Tibial artery (tissue), 4 donors: ENCODE results near the gene FOXO3.
A peak's percentile ranks its signal among the peaks of the same experiment; 100 is the strongest.
"Not testable (repeated sequence)": the region's sequence is repeated elsewhere in the genome, so short reads cannot be mapped to it uniquely, and the experiment has no call there.

Experiments used
- DNase-seq, 2 donors: peaks; one replicate each; pipeline ENCODE4 v3.0.0-alpha.2; 2019
- H3K27ac ChIP-seq, 2 donors: fragments of 200-600 bp; sonication (generic) in 1 of 2; 1 replicate in 1 of 2; 2 replicates in 1 of 2; pipeline ENCODE4 v1.5.1; 2018 to 2019; ENCODE audit warnings: mild to moderate bottlenecking in 1 of 2
- H3K27me3 ChIP-seq, 2 donors: fragments of 200-600 bp; sonication (generic) in 1 of 2; one replicate each; pipeline versions ENCODE4 v1.5.1 to v1.6.0; 2016 to 2019
- H3K36me3 ChIP-seq, 3 donors: fragments of 200-600 bp; sonication (generic) in 2 of 3; one replicate each; pipeline ENCODE4 v1.5.1; 2016 to 2019; ENCODE audit warnings: mild to moderate bottlenecking in 2 of 3
- H3K4me1 ChIP-seq, 4 donors: fragments of 200-600 bp; sonication (generic) in 2 of 4; 1 replicate in 3 of 4; 2 replicates in 1 of 4; pipeline ENCODE4 v1.5.1; 2016 to 2019
- H3K4me3 ChIP-seq, 2 donors: fragments of 200-600 bp; sonication (generic) in 1 of 2; 1 replicate in 1 of 2; 2 replicates in 1 of 2; pipeline ENCODE4 v1.5.1; 2018 to 2019; ENCODE audit warnings: mild to moderate bottlenecking in 2 of 2
- H3K9me3 ChIP-seq, 3 donors: fragments of 200-600 bp; sonication (generic) in 1 of 3; one replicate each; pipeline ENCODE4 v1.5.1; 2016 to 2019
- intact Hi-C: fragments of 100-400 bp; cut with DNase I; formaldehyde crosslinking; loops from one replicate; pipeline ENCODE4 v1.15.0; 2023; ENCODE audit warnings: low total_unique reads
- TF ChIP-seq, protein P1 (sequence below), 2 experiments: fragments of 200-600 bp in 1 of 2; fragments of 450-650 bp in 1 of 2; IDR thresholded peaks; one replicate each; pipeline ENCODE4 v1.5.1; 2017 to 2019; ENCODE audit warnings: antibody characterized with exemption in 2 of 2, mild to moderate bottlenecking in 1 of 2, moderate library complexity in 1 of 2

FOXO3 gene

GRCh38 chr6:108557494-108558371, 3.0 kb upstream of the FOXO3 start:
- peak; percentile 78 to 88 for DNase-seq
- Histone ChIP-seq H3K4me1 (peaks cover 0 to 27% (median 13%) of the 10 kb centered on the region in 4 donors), H3K27ac (peak overlapping the region; percentile 97 to 99), H3K4me3 (peak overlapping the region; percentile 86 to 97), H3K9me3 (no peaks in the 10 kb centered on the region), H3K36me3 (peaks cover 0 to 14% (median 6%) of the 10 kb centered on the region in 3 donors), H3K27me3 (no peaks in the 10 kb centered on the region)
- intact Hi-C loops: loop anchor here (5.0 to 10.0 kb wide), 2 partner anchors 447 to 825 kb away; partner anchors contain the start of gene CD164
- TF ChIP-seq, protein P1, sequence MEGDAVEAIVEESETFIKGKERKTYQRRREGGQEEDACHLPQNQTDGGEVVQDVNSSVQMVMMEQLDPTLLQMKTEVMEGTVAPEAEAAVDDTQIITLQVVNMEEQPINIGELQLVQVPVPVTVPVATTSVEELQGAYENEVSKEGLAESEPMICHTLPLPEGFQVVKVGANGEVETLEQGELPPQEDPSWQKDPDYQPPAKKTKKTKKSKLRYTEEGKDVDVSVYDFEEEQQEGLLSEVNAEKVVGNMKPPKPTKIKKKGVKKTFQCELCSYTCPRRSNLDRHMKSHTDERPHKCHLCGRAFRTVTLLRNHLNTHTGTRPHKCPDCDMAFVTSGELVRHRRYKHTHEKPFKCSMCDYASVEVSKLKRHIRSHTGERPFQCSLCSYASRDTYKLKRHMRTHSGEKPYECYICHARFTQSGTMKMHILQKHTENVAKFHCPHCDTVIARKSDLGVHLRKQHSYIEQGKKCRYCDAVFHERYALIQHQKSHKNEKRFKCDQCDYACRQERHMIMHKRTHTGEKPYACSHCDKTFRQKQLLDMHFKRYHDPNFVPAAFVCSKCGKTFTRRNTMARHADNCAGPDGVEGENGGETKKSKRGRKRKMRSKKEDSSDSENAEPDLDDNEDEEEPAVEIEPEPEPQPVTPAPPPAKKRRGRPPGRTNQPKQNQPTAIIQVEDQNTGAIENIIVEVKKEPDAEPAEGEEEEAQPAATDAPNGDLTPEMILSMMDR (IDR thresholded peaks at IDR 0.05): no peak

GRCh38 chr6:108558372-108559096, 2.2 kb upstream of the FOXO3 start:
- Histone ChIP-seq H3K36me3 (peaks cover 0 to 14% (median 6%) of the 10 kb centered on the region in 3 donors), H3K4me3 (peak overlapping the region; percentile 86 to 97), H3K27me3 (no peaks in the 10 kb centered on the region), H3K27ac (peak overlapping the region; percentile 97 to 99), H3K9me3 (no peaks in the 10 kb centered on the region), H3K4me1 (peaks cover 0 to 31% (median 16%) of the 10 kb centered on the region in 4 donors)
- TF ChIP-seq, protein P1 (IDR thresholded peaks at IDR 0.05): no peak
- DNase-seq: peak; percentile 98 to 99
- intact Hi-C loops: loop anchor here (5.0 to 10.0 kb wide), 2 partner anchors 446 to 824 kb away; partner anchors contain the start of gene CD164

DNA sequence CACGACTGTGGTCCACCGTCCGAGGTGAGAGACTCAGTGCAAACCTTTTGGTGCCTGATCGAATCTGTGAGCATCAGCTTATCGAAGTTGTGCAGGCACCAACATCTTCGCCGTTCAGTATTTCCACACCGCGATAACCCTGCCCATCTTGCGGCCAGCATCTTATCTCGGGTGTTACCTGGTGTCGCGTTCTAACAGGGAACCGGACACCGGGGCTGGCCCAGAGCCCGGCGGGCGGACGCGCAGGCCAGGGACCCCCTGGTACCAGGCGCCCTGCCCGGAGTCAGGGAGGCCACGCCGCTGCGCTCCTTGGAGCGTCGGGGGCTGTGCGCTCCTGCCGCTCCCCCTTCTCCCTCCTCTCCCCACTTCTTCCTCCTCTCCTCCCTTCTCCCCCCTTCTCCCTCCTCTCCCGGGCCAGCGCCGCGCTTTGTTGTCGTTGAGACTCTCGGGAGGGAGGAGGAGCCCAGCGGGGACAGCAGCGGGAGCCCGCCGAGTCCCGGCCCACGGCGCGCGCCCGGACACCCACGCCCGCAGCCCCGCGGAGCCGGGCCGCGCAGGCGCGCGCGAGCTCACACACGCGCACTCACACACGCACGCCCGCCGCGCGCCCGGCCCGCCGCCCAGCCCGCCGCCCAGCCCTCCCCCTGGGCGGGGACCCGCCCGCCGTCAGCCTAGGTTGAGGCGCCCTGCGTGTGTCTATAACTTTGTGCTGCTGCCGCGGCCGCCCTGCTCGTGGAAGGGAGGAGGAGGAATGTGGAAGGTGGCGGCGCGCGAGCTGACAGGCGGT, 1.4 kb upstream of the FOXO3 start:
- DNase-seq: peak; percentile 94 to 97
- intact Hi-C loops: loop anchor here (5.0 to 10.0 kb wide), 2 partner anchors 446 to 823 kb away; partner anchors contain the start of gene CD164
- Histone ChIP-seq H3K4me1 (peaks cover 0 to 34% (median 19%) of the 10 kb centered on the region in 4 donors), H3K27ac (peak overlapping the region; percentile 97 to 99), H3K4me3 (peak overlapping the region; percentile 86 to 97), H3K9me3 (no peaks in the 10 kb centered on the region), H3K27me3 (no peaks in the 10 kb centered on the region), H3K36me3 (peaks cover 0 to 14% (median 6%) of the 10 kb centered on the region in 3 donors)
- TF ChIP-seq, protein P1 (IDR thresholded peaks at IDR 0.05): no peak

DNA sequence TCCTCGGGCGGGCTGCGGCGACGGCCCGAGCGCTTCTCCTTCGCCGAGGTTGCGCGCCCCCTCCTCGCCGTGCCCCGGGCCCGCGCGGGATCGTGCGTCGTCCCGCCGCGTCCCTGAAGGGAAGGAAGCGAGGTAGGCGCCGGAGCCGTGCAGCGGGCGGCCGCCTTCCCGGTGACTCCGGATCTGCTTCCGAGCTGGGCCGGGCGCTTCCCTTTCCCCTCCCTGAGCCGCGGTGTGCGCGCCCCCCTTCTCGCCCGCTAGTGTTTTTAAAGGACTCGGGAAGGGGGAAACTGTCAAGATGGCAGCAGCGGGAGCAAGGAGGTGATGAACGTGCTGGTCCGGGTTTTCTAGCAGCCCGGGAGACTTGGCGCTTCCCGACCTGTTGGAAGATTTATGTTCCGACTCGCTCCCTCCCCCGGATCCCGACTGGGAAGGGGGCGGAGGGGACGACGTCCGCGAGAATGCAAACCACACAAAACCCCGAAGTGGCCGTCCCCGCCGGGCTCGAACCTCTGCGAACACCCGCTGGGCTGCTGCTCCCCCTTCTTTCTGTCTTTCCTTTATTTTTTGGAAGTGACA, 744 bp upstream of the FOXO3 start:
- peaks cover 0 to 41% (median 22%) of the 10 kb centered on the region in 4 donors for H3K4me1 ChIP-seq
- H3K36me3 ChIP-seq: peaks cover 0 to 14% (median 6%) of the 10 kb centered on the region in 3 donors
- H3K27me3 ChIP-seq: no peaks in the 10 kb centered on the region
- intact Hi-C loops: loop anchor here (5.0 to 10.0 kb wide), 3 partner anchors 135 to 822 kb away; partner anchors contain the start of gene CD164
- peak overlapping the region; percentile 97 to 99 for H3K27ac ChIP-seq
- no peaks in the 10 kb centered on the region for H3K9me3 ChIP-seq
- TF ChIP-seq, protein P1 (IDR thresholded peaks at IDR 0.05): no peak
- H3K4me3 ChIP-seq: peak overlapping the region; percentile 86 to 97
- DNase-seq: peak; percentile 78 to 91

DNA sequence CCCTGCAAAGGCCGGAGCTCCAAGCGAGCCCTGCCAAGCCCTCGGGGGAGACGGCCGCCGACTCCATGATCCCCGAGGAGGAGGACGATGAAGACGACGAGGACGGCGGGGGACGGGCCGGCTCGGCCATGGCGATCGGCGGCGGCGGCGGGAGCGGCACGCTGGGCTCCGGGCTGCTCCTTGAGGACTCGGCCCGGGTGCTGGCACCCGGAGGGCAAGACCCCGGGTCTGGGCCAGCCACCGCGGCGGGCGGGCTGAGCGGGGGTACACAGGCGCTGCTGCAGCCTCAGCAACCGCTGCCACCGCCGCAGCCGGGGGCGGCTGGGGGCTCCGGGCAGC, 561 bp downstream of the FOXO3 start:
- not testable (repeated sequence) for H3K9me3 ChIP-seq, DNase-seq, H3K27me3 ChIP-seq
- intact Hi-C loops: loop anchor here (10.0 kb wide), 1 partner anchor 134 kb away; no protein-coding TSS in a partner anchor
- Histone ChIP-seq H3K4me1 (peaks cover 0 to 44% (median 25%) of the 10 kb centered on the region in 4 donors), H3K27ac (peak overlapping the region; percentile 97 to 99), H3K36me3 (peaks cover 0 to 14% (median 6%) of the 10 kb centered on the region in 3 donors), H3K4me3 (peak overlapping the region; percentile 86 to 97)
